ENCODE data around the gene ECEL1. TPM values are rescaled to one million over a fixed set of nuclear protein-coding genes. Genes with fewer than 3 reads are reported as not detected.

Gene ECEL1
- total and polyA plus RNA-seq, 8 donors = 0.35 to 1.1 TPM; not detected in 6

GRCh38 chr2:232496501-232497270 is 9.1 kb upstream of the ECEL1 start:
- no peak overlapping the region for H3K27ac ChIP-seq
- H3K27me3 ChIP-seq = peaks cover 0 to 24% (median 0%) of the 10 kb centered on the region in 3 donors
- no peaks in the 10 kb centered on the region for H3K9me3 ChIP-seq
- no peak overlapping the region for H3K4me3 ChIP-seq
- no peaks in the 10 kb centered on the region for H3K36me3 ChIP-seq
- DNase-seq = no peak
- peaks cover 0 to 5% (median 3%) of the 10 kb centered on the region in 4 donors for H3K4me1 ChIP-seq
- WGBS, 5 donors = 70 to 75% (median 73%) methylated on average over 17 to 20 of the region's 20 CpGs
- TF ChIP-seq POLR2A (IDR thresholded peaks at IDR 0.05) (no peak), EP300 (IDR thresholded peaks at IDR 0.05) (no peak), POLR2AphosphoS5 (IDR thresholded peaks at IDR 0.05) (no peak)
- TF ChIP-seq, protein P1, sequence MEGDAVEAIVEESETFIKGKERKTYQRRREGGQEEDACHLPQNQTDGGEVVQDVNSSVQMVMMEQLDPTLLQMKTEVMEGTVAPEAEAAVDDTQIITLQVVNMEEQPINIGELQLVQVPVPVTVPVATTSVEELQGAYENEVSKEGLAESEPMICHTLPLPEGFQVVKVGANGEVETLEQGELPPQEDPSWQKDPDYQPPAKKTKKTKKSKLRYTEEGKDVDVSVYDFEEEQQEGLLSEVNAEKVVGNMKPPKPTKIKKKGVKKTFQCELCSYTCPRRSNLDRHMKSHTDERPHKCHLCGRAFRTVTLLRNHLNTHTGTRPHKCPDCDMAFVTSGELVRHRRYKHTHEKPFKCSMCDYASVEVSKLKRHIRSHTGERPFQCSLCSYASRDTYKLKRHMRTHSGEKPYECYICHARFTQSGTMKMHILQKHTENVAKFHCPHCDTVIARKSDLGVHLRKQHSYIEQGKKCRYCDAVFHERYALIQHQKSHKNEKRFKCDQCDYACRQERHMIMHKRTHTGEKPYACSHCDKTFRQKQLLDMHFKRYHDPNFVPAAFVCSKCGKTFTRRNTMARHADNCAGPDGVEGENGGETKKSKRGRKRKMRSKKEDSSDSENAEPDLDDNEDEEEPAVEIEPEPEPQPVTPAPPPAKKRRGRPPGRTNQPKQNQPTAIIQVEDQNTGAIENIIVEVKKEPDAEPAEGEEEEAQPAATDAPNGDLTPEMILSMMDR (IDR thresholded peaks at IDR 0.05) = no peak
- intact Hi-C loops (cut with DNase I; ENCODE audit: low total_unique reads) = no loop called here

DNA sequence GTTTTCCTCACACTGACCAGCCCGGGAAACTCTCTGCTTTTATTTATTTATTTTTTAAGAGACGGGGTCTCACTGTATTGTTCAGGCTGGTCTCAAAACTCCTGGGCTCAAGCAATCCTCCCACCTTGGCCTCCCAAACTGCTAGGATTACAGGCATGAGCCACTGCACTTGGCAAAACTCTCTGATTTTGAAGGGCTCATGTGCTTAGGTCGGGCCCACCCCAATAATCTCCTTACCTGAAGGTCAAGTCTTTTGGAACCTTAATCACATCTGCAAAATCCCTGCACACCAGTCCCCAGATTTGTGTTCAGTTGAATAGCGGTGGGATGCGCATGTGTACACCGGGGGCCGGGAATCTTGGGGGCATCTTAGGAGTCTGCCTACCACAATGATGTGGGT is 7.7 kb upstream of the ECEL1 start:
- Histone ChIP-seq H3K9me3 (no peaks in the 10 kb centered on the region), H3K27ac (no peak overlapping the region), H3K36me3 (no peaks in the 10 kb centered on the region), H3K4me3 (no peak overlapping the region), H3K4me1 (no peaks in the 10 kb centered on the region), H3K27me3 (peaks cover 0 to 36% (median 0%) of the 10 kb centered on the region in 3 donors)
- intact Hi-C loops (cut with DNase I; ENCODE audit: low total_unique reads) = no loop called here
- TF ChIP-seq, protein P1 (IDR thresholded peaks at IDR 0.05) = no peak
- TF ChIP-seq EP300 (IDR thresholded peaks at IDR 0.05) = no peak
- TF ChIP-seq POLR2AphosphoS5 (IDR thresholded peaks at IDR 0.05) = no peak
- TF ChIP-seq POLR2A (IDR thresholded peaks at IDR 0.05) = no peak
- 84 to 90% (median 86%) methylated on average over 7 of the region's 7 CpGs for WGBS, 5 donors
- DNase-seq = no peak

DNA sequence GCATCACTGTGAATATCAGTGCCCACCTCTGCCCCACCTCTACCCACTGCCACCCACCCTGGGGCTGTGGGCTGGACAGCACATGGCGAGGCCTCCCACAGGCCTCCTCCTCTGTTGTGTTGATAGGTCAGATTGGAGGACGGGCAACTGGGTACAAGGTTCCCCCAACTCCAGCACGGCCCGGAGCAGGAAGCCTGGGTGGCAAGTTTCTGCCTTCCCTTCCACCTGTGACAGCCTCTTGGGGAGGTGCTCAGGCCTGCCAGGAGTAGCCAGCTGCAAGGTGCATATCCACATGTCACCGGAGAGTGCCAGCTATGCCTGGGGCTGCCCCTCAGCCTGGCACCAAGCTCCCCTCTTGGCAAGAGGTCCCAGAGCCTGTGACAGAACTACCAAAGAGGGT is 6.9 kb upstream of the ECEL1 start:
- TF ChIP-seq, protein P1 (IDR thresholded peaks at IDR 0.05) = no peak
- TF ChIP-seq POLR2A (IDR thresholded peaks at IDR 0.05) (no peak), EP300 (IDR thresholded peaks at IDR 0.05) (no peak), POLR2AphosphoS5 (IDR thresholded peaks at IDR 0.05) (no peak)
- intact Hi-C loops (cut with DNase I; ENCODE audit: low total_unique reads) = no loop called here
- peaks cover 0 to 43% (median 0%) of the 10 kb centered on the region in 3 donors for H3K27me3 ChIP-seq
- no peaks in the 10 kb centered on the region for H3K36me3 ChIP-seq
- no peaks in the 10 kb centered on the region for H3K4me1 ChIP-seq
- H3K9me3 ChIP-seq = no peaks in the 10 kb centered on the region
- H3K27ac ChIP-seq = no peak overlapping the region
- WGBS, 5 donors = 75 to 95% (median 91%) methylated on average over 3 to 5 of the region's 5 CpGs
- no peak overlapping the region for H3K4me3 ChIP-seq
- DNase-seq = no peak

GRCh38 chr2:232493701-232494474 is 6.3 kb upstream of the ECEL1 start:
- 69 to 84% (median 75%) methylated on average over 9 to 10 of the region's 10 CpGs for WGBS, 5 donors
- Histone ChIP-seq H3K27me3 (peaks cover 0 to 50% (median 0%) of the 10 kb centered on the region in 3 donors), H3K4me1 (no peaks in the 10 kb centered on the region), H3K9me3 (no peaks in the 10 kb centered on the region), H3K4me3 (no peak overlapping the region), H3K36me3 (no peaks in the 10 kb centered on the region), H3K27ac (no peak overlapping the region)
- intact Hi-C loops (cut with DNase I; ENCODE audit: low total_unique reads) = no loop called here
- DNase-seq = no peak
- TF ChIP-seq, protein P1 (IDR thresholded peaks at IDR 0.05) = no peak
- TF ChIP-seq EP300 (IDR thresholded peaks at IDR 0.05) (no peak), POLR2A (IDR thresholded peaks at IDR 0.05) (no peak), POLR2AphosphoS5 (IDR thresholded peaks at IDR 0.05) (no peak)

Measured in stomach (tissue), 9 donors.